GM12878 (cell line): ENCODE measurements around the gene RAPGEF4. TPM values are rescaled to one million over a fixed set of nuclear protein-coding genes. Genes with fewer than 3 reads are reported as not detected.

ENCODE experiments used
- ATAC-seq: fragments of 200-7000 bp; cut with Tn5 transposase; 3 replicates; pipeline ENCODE4 v1.9.1; 2020; ENCODE audit warnings: mild to moderate bottlenecking, moderate library complexity
- BruUV-seq: library from RNA; stranded (reverse); fragments of 400-500 nt; replicated peaks from 2 replicates; lab custom pipeline; 2021; lab: Mats Ljungman, UMichigan
- CTCF ChIA-PET: fragments of 300-600 bp; sonication (Branson Sonifier 250); formaldehyde crosslinking; extraction: SDS; loops from one replicate; lab custom pipeline; 2021; ENCODE audit warnings: inconsistent platforms; lab: Yijun Ruan, JAX
- POLR2A ChIA-PET: fragments of 350-600 bp; formaldehyde crosslinking; extraction: SDS; loops from one replicate; lab custom pipeline; 2021; ENCODE audit warnings: inconsistent platforms; lab: Charles Lee
- RAD21 ChIA-PET: fragments of 300-600 bp; sonication (Branson Sonifier 250); formaldehyde crosslinking; loops from one replicate; lab custom pipeline; 2023; ENCODE audit warnings: antibody characterized with exemption; ENCODE audit not compliant: unreplicated experiment; lab: Charles Lee
- SMC1A ChIA-PET: fragments of 300-600 bp; sonication (Branson Sonifier 250); formaldehyde crosslinking; loops from one replicate; lab custom pipeline; 2023; ENCODE audit not compliant: unreplicated experiment, uncharacterized antibody; lab: Charles Lee
- DNase-seq: peaks from one replicate; pipeline ENCODE4 v3.0.0-alpha.2; 2011; ENCODE audit warnings: low read depth, low spot score
- FAIRE-seq: peaks from 3 replicates; lab custom pipeline; 2011; peaks lifted over from hg19 to GRCh38; lab: Jason Lieb, UNC
- H2AFZ ChIP-seq: 2 replicates; pipeline ENCODE4 v1.6.0; 2011; ENCODE audit warnings: low read depth, low read length, control low read depth; ENCODE audit not compliant: control insufficient read depth
- H3K27ac ChIP-seq: 2 replicates; pipeline ENCODE4 v1.5.1; 2011; ENCODE audit warnings: control low read depth; ENCODE audit not compliant: control insufficient read depth, insufficient read depth
- H3K27me3 ChIP-seq, 2 experiments: replicated peaks in 1 of 2; 2 replicates each; pipeline versions ENCODE4 v1.6.0 to v1.6.1; 2011; ENCODE audit warnings: low read length in 1 of 2; ENCODE audit not compliant: control insufficient read depth in 2 of 2, insufficient read depth in 2 of 2
- H3K36me3 ChIP-seq, 2 experiments: 2 replicates each; pipeline ENCODE4 v1.5.1; 2011; ENCODE audit warnings: low read length in 1 of 2; ENCODE audit not compliant: control insufficient read depth in 2 of 2, insufficient read depth in 2 of 2
- H3K4me1 ChIP-seq: 2 replicates; pipeline ENCODE4 v1.6.1; 2011; ENCODE audit warnings: mild to moderate bottlenecking, low read length, moderate library complexity, mixed read lengths; ENCODE audit not compliant: control insufficient read depth, insufficient read depth
- H3K4me2 ChIP-seq: 2 replicates; pipeline ENCODE4 v1.6.0; 2011; ENCODE audit warnings: control low read depth; ENCODE audit not compliant: control insufficient read depth, insufficient read depth
- H3K4me3 ChIP-seq: fragments of 200-600 bp; sonication (generic); 2 replicates; pipeline ENCODE4 v1.5.1; 2016
- H3K79me2 ChIP-seq: 2 replicates; pipeline ENCODE4 v1.6.0; 2011; ENCODE audit warnings: low read length; ENCODE audit not compliant: control insufficient read depth, insufficient read depth
- H3K9ac ChIP-seq: 2 replicates; pipeline ENCODE4 v1.8.0; 2011; ENCODE audit warnings: low read length, control low read depth, mixed read lengths; ENCODE audit not compliant: control insufficient read depth, insufficient read depth
- H3K9me3 ChIP-seq: replicated peaks from 3 replicates; pipeline ENCODE4 v1.5.1; 2011; ENCODE audit warnings: mild to moderate bottlenecking, low read length; ENCODE audit not compliant: control insufficient read depth, insufficient read depth
- H4K20me1 ChIP-seq: 2 replicates; pipeline ENCODE4 v1.6.0; 2011; ENCODE audit not compliant: control insufficient read depth, insufficient read depth
- ESRRA ChIP-seq: IDR thresholded peaks from 2 replicates; pipeline ENCODE4 v1.6.1; 2012; ENCODE audit warnings: mild to moderate bottlenecking, low read length, improper control_type of control experiment
- EZH2 ChIP-seq: IDR thresholded peaks from 2 replicates; pipeline ENCODE4 v1.6.1; 2012; ENCODE audit warnings: low read depth, mild to moderate bottlenecking, control low read depth, inconsistent platforms, low read length, borderline replicate concordance; ENCODE audit not compliant: control insufficient read depth
- FOXK2 ChIP-seq: fragments of 450-650 bp; IDR thresholded peaks from 2 replicates; pipeline ENCODE4 v1.6.1; 2017; ENCODE audit warnings: mild to moderate bottlenecking, moderate library complexity
- GATAD2B ChIP-seq: fragments of 450-650 bp; conservative IDR thresholded peaks from 2 replicates; pipeline ENCODE4 v1.6.1; 2017; ENCODE audit warnings: low read depth, mild to moderate bottlenecking, moderate library complexity
- IKZF1 ChIP-seq: fragments of 450-650 bp; conservative IDR thresholded peaks from 2 replicates; pipeline ENCODE4 v1.6.1; 2017; ENCODE audit warnings: antibody characterized with exemption, mild to moderate bottlenecking
- KDM1A ChIP-seq: fragments of 200-600 bp; sonication (generic); IDR thresholded peaks from 2 replicates; pipeline ENCODE4 v1.6.1; 2016; ENCODE audit warnings: borderline replicate concordance
- MEF2A ChIP-seq: IDR thresholded peaks from 2 replicates; pipeline ENCODE4 v1.6.1; 2011; ENCODE audit warnings: low read depth, mild to moderate bottlenecking, low read length, moderate library complexity; ENCODE audit not compliant: insufficient read depth
- MTA3 ChIP-seq: IDR thresholded peaks from 2 replicates; pipeline ENCODE4 v1.6.1; 2012; ENCODE audit warnings: low read length, inconsistent platforms, borderline replicate concordance
- PAX5 ChIP-seq: IDR thresholded peaks from 2 replicates; pipeline ENCODE4 v1.6.1; 2011; ENCODE audit warnings: low read depth, low read length, borderline replicate concordance
- TCF3 ChIP-seq: IDR thresholded peaks from 2 replicates; pipeline ENCODE4 v1.6.1; 2012; ENCODE audit warnings: low read depth, mild to moderate bottlenecking, low read length, borderline replicate concordance; ENCODE audit not compliant: insufficient read depth
- ZNF207 ChIP-seq: fragments of 450-650 bp; IDR thresholded peaks from 2 replicates; pipeline ENCODE4 v1.6.1; 2014; ENCODE audit warnings: antibody characterized with exemption, mild to moderate bottlenecking, borderline replicate concordance
- ZNF217 ChIP-seq: fragments of 450-650 bp; IDR thresholded peaks from 2 replicates; pipeline ENCODE4 v1.6.1; 2017; ENCODE audit warnings: antibody characterized with exemption, mild to moderate bottlenecking
- ZNF622 ChIP-seq: fragments of 450-650 bp; IDR thresholded peaks from 2 replicates; pipeline ENCODE4 v1.6.1; 2017; ENCODE audit warnings: mild to moderate bottlenecking, inconsistent platforms
- whole genome bisulfite sequencing: methylation state at CpG from one replicate; pipeline ENCODE4 v1.1.6; 2016; ENCODE audit warnings: low lambda C conversion rate; ENCODE audit not compliant: insufficient replicate concordance, insufficient coverage; ENCODE audit errors: missing lambda C conversion rate; 5-methylcytosine and 5-hydroxymethylcytosine counted together
- in situ Hi-C: fragments of 300-500 bp; cut with MboI; formaldehyde crosslinking; loops from 9 replicates; pipeline ENCODE4 v1.14.3; 2018; ENCODE audit warnings: mixed read lengths
- intact Hi-C: fragments of 100-400 bp; cut with micrococcal nuclease; formaldehyde crosslinking; loops from one replicate; pipeline ENCODE4 v1.14.2; 2022; ENCODE audit not compliant: unreplicated experiment
- polyA plus RNA-seq, 11 experiments: library from polyadenylated mRNA; depleted of rRNA in 4 of 11; unstranded in 6 of 11; stranded (reverse) in 5 of 11; fragments of >200 nt; fragmentation: Nextera tagmentation in 4 of 11; fragmentation: Illumina TruSeq in 1 of 11; extraction: Ambion mirVana in 4 of 11; extraction: Trizol in 1 of 11; gene quantifications; 1 replicate in 1 of 11; 2 replicates in 10 of 11; pipeline versions ENCODE4 v1.2.1 to v1.2.3, GENCODE V29; 2011 to 2016; ENCODE audit warnings: inconsistent platforms in 2 of 11, missing spikeins in 2 of 11, low read depth in 1 of 11
- total RNA-seq, 4 experiments: library from RNA; depleted of rRNA in 3 of 4; stranded (reverse); fragments of >200 nt in 3 of 4; fragmentation: Illumina TruSeq in 1 of 4; extraction: Trizol in 1 of 4; gene quantifications; 2 replicates each; pipeline versions ENCODE4 v1.2.1 to v1.2.3, GENCODE V29; 2013 to 2021
- TF ChIP-seq, protein P1 (sequence below): fragments of 450-650 bp; IDR thresholded peaks from 2 replicates; pipeline ENCODE4 v1.6.1; 2017; ENCODE audit warnings: borderline replicate concordance
- TF ChIP-seq, protein P2 (sequence below): fragments of 450-650 bp; formaldehyde crosslinking; IDR thresholded peaks from 2 replicates; pipeline ENCODE4 v1.4.0; 2022; ENCODE audit warnings: mild to moderate bottlenecking, moderate library complexity

The RAPGEF4 gene
- total and polyA plus RNA-seq, 10 of the 15 experiments (the other 5 are each of a cell fraction or from before 2014, with no cell fraction given), result 0.18 TPM; not detected in 8

DNA sequence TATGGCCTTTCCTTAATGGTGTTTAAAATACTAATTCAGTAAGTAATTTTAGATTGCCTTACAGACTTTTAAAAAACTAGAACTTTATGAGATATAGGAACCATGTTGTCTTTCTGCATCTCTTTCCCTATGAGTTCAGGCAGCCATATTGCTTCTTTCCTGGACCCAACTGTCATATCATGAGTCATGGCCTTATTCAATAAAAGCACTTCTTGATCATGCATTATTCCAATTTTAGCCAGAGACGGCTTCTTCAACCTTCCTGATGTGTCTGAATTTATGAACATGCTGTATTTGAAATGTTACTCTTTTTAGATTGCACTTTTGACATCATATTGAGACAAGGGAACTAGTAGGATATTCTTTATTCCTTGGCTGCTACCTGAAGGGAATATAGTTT, 274.6 kb downstream of the RAPGEF4 start:
- no peaks in the 10 kb centered on the region for H3K9me3 ChIP-seq
- intact Hi-C loops (no loop called here), in situ Hi-C loops (no loop called here)
- DNase-seq, result no peak
- no peak for ATAC-seq
- no peaks in the 10 kb centered on the region for H3K4me1 ChIP-seq
- BruUV-seq, result no TSS peak
- no peak overlapping the region for H3K4me3 ChIP-seq
- H4K20me1 ChIP-seq, result no peaks in the 10 kb centered on the region
- TF ChIP-seq ZNF217, result no peak
- no peak overlapping the region for H3K9ac ChIP-seq
- no peak overlapping the region for H3K27ac ChIP-seq
- 0% methylated on average over 1 of the region's 1 CpG for WGBS
- H3K4me2 ChIP-seq, result no peak overlapping the region
- RAD21 ChIA-PET, result no interaction called here
- peaks cover 0 to 2% of the 10 kb centered on the region in 2 experiments; a peak in 2 of 4 replicates for H3K27me3 ChIP-seq
- CTCF ChIA-PET, result interaction anchor here (1.0 kb wide), 1 partner anchor 17 kb away, joined by 3 read pairs; no protein-coding TSS in a partner anchor
- no peaks in the 10 kb centered on the region for H3K79me2 ChIP-seq
- SMC1A ChIA-PET, result no interaction called here
- no peaks in the 10 kb centered on the region for H3K36me3 ChIP-seq
- H2AFZ ChIP-seq, result no peak overlapping the region
- POLR2A ChIA-PET, result no interaction called here
- no peak for FAIRE-seq

DNA sequence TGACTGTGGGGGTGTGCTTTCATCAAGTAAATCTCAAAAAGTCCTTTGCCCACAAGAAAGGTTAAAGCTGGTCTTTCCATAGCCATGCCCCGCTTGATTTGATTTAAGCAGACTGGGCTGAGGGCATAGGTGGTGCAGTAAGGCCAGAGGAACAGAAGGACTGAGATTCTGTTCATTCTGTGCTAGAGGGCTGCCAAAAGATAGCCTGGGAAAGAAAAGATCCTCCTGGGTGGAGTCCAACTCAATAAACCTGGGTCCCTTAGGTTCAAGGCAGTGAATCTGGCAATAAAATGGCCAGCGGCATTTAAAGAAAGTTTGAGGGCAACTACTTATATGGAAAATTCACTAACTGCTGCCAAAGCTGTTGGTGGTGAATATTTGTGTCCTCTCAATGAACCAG, 280.8 kb downstream of the RAPGEF4 start:
- WGBS, result 73% methylated on average over 2 of the region's 2 CpGs
- Histone ChIP-seq H3K4me1 (no peaks in the 10 kb centered on the region), H3K27ac (no peak overlapping the region), H3K36me3 (no peaks in the 10 kb centered on the region), H3K4me2 (no peak overlapping the region), H3K9me3 (no peaks in the 10 kb centered on the region), H3K79me2 (no peaks in the 10 kb centered on the region), H4K20me1 (no peaks in the 10 kb centered on the region), H3K27me3 (no peaks in the 10 kb centered on the region; a peak in 2 of 4 replicates), H2AFZ (no peak overlapping the region), H3K9ac (no peak overlapping the region), H3K4me3 (no peak overlapping the region)
- ChIA-PET SMC1A (interaction anchor here (0.8 kb wide), 1 partner anchor 12 kb away, joined by 4 read pairs; no protein-coding TSS in a partner anchor), POLR2A (no interaction called here), RAD21 (no interaction called here), CTCF (interaction anchor here (2.1 kb wide), 1 partner anchor 12 kb away, joined by 10 read pairs; no protein-coding TSS in a partner anchor)
- no peak for ATAC-seq
- in situ Hi-C loops (no loop called here), intact Hi-C loops (no loop called here)
- DNase-seq, result no peak
- no TSS peak for BruUV-seq
- FAIRE-seq, result no peak
- TF ChIP-seq EZH2, result no peak
- TF ChIP-seq, protein P1, sequence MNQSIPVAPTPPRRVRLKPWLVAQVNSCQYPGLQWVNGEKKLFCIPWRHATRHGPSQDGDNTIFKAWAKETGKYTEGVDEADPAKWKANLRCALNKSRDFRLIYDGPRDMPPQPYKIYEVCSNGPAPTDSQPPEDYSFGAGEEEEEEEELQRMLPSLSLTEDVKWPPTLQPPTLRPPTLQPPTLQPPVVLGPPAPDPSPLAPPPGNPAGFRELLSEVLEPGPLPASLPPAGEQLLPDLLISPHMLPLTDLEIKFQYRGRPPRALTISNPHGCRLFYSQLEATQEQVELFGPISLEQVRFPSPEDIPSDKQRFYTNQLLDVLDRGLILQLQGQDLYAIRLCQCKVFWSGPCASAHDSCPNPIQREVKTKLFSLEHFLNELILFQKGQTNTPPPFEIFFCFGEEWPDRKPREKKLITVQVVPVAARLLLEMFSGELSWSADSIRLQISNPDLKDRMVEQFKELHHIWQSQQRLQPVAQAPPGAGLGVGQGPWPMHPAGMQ, result no peak
- no peak for TF ChIP-seq TCF3
- no peak for TF ChIP-seq PAX5
- TF ChIP-seq, protein P2, sequence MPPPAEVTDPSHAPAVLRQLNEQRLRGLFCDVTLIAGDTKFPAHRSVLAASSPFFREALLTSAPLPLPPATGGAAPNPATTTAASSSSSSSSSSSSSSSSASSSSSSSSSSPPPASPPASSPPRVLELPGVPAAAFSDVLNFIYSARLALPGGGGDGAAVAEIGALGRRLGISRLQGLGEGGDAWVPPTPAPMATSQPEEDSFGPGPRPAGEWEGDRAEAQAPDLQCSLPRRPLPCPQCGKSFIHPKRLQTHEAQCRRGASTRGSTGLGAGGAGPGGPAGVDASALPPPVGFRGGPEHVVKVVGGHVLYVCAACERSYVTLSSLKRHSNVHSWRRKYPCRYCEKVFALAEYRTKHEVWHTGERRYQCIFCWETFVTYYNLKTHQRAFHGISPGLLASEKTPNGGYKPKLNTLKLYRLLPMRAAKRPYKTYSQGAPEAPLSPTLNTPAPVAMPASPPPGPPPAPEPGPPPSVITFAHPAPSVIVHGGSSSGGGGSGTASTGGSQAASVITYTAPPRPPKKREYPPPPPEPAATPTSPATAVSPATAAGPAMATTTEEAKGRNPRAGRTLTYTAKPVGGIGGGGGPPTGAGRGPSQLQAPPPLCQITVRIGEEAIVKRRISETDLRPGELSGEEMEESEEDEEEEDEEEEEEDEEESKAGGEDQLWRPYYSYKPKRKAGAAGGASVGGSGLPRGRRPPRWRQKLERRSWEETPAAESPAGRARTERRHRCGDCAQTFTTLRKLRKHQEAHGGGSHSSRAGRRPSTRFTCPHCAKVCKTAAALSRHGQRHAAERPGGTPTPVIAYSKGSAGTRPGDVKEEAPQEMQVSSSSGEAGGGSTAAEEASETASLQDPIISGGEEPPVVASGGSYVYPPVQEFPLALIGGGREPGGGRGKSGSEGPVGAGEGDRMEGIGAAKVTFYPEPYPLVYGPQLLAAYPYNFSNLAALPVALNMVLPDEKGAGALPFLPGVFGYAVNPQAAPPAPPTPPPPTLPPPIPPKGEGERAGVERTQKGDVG (CRISPR knock-in tag), result no peak
- no peak for TF ChIP-seq MTA3
- TF ChIP-seq FOXK2, result no peak
- no peak for TF ChIP-seq GATAD2B
- no peak for TF ChIP-seq ESRRA
- TF ChIP-seq ZNF207, result no peak
- no peak for TF ChIP-seq ZNF622
- TF ChIP-seq IKZF1, result no peak
- no peak for TF ChIP-seq MEF2A
- TF ChIP-seq KDM1A, result no peak
